ENCODE measurements around the gene RELN. TPM values are rescaled to one million over a fixed set of nuclear protein-coding genes. Genes with fewer than 3 reads are reported as not detected.

Gene RELN
- total and polyA plus RNA-seq, 2 experiments from 2014 or later: 3.9 to 22.0 TPM

DNA sequence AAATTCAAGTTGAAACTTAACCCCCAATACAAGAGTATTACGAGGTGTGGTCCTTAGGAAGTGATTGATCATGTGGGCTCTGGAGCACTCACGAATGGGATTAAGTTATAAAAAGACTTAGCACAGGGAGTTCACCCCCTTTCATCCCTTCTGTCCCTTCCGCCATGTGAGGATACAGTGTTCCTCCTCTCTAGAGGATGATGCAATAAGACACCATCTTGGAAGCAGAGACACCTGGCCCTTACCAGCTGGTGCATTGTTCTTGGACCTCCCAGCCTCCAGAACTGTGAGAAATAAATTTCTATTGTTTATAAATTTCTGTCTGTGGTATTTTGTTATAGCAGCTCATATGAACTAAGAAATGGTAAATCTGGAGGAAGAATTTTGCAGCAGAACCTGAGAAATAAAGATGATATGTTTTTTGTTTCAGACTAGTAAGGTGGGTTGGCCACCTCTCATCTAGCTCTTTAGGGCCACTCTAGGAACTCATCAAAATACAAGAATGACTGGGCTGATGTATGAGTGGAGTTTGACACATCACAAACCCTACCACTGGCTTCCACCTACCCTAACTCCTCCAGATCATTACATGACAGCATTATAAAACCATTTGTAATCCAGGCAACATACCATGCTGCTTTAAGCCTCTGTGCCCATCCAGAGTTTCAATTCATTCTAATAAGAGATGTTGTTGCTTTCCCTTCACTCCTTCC, 565.8 kb downstream of the RELN start:
- DNase-seq (ENCODE audit: low spot score): no peak
- no peak overlapping the region for H2AFZ ChIP-seq
- no peaks in the 10 kb centered on the region for H3K9me3 ChIP-seq (ENCODE audit: low read depth)
- H4K20me1 ChIP-seq (ENCODE audit: insufficient read depth, poor library complexity, severe bottlenecking): no peaks in the 10 kb centered on the region
- H3K4me2 ChIP-seq: no peak overlapping the region
- H3K27me3 ChIP-seq: peaks cover 4% of the 10 kb centered on the region
- H3K4me3 ChIP-seq: no peak overlapping the region
- no peaks in the 10 kb centered on the region for H3K79me2 ChIP-seq
- TF ChIP-seq, protein P1, sequence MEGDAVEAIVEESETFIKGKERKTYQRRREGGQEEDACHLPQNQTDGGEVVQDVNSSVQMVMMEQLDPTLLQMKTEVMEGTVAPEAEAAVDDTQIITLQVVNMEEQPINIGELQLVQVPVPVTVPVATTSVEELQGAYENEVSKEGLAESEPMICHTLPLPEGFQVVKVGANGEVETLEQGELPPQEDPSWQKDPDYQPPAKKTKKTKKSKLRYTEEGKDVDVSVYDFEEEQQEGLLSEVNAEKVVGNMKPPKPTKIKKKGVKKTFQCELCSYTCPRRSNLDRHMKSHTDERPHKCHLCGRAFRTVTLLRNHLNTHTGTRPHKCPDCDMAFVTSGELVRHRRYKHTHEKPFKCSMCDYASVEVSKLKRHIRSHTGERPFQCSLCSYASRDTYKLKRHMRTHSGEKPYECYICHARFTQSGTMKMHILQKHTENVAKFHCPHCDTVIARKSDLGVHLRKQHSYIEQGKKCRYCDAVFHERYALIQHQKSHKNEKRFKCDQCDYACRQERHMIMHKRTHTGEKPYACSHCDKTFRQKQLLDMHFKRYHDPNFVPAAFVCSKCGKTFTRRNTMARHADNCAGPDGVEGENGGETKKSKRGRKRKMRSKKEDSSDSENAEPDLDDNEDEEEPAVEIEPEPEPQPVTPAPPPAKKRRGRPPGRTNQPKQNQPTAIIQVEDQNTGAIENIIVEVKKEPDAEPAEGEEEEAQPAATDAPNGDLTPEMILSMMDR (IDR thresholded peaks at IDR 0.05; ENCODE audit: poor library complexity): no peak
- TF ChIP-seq EZH2 (IDR thresholded peaks at IDR 0.05; ENCODE audit: borderline replicate concordance): no peak
- TF ChIP-seq EZH2phosphoT487 (IDR thresholded peaks at IDR 0.05; ENCODE audit: low read depth, severe bottlenecking, unreplicated experiment): no peak
- H3K27ac ChIP-seq: no peak overlapping the region
- no peaks in the 10 kb centered on the region for H3K9me2 ChIP-seq (replicated peaks; ENCODE audit: insufficient read depth)
- WGBS (ENCODE audit: low lambda C conversion rate, missing lambda C conversion rate): 69% methylated on average over 3 of the region's 3 CpGs
- no peaks in the 10 kb centered on the region for H3K4me1 ChIP-seq (ENCODE audit: insufficient read depth)
- no peaks in the 10 kb centered on the region for H3K36me3 ChIP-seq (replicated peaks; ENCODE audit: insufficient read depth, low read depth)

Small RNAs within 50 kb of the gene (small RNA-seq; reads per million reads assigned to genes)
- not detected for gene RF00019

Other genes starting within 250 kb of the RELN start
- gene ORC5, start 218.4 kb upstream of the RELN start, total RNA-seq: 9.1 and 11.9 TPM in 2 replicates
- 5.5 and 6.7 TPM in 2 replicates for gene ORC5, start 218.4 kb upstream of the RELN start, polyA plus RNA-seq

Data from hepatocyte (in vitro differentiated cells).